ENCODE data around the gene KPNA1.
"Not testable (repeated sequence)": the region's sequence is repeated elsewhere in the genome, so short reads cannot be mapped to it uniquely, and the experiment has no call there.

KPNA1 gene

GRCh38 chr3:122443762-122444490 lies 70.8 kb downstream of the KPNA1 start:
- intact Hi-C loops (cut with DNase I); DNase-seq: not testable (repeated sequence)

DNA sequence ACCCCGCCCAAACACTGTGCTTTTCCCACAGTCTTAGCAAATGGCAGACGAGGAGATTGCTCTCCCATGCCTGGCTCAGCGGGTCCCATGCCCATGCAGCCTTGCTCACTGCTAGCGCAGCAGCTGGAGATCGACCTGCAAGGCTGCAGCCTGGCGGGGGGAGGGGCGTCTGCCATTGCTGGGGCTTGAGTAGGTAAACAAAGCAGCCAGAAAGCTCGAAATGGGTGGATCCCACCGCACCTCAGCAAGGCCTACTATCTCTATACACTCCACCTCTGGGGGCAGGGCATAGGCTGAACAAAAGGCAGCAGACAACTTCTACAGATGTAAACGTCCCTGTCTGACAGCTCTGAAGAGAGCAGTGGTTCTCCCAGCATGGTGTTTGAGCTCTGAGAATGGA lies 71.6 kb downstream of the KPNA1 start:
- no peak for DNase-seq
- intact Hi-C loops (cut with DNase I): no loop called here

GRCh38 chr3:122435950-122436349 lies 78.8 kb downstream of the KPNA1 start:
- intact Hi-C loops (cut with DNase I): no loop called here
- DNase-seq: no peak

- intact Hi-C loops (cut with DNase I): no loop called here
- no peak for DNase-seq
These were observed 84.4 kb downstream of the KPNA1 start for GRCh38 chr3:122430371-122430770.

GRCh38 chr3:122427857-122428471 lies 86.8 kb downstream of the KPNA1 start:
- intact Hi-C loops (cut with DNase I): no loop called here
- DNase-seq: no peak

DNA sequence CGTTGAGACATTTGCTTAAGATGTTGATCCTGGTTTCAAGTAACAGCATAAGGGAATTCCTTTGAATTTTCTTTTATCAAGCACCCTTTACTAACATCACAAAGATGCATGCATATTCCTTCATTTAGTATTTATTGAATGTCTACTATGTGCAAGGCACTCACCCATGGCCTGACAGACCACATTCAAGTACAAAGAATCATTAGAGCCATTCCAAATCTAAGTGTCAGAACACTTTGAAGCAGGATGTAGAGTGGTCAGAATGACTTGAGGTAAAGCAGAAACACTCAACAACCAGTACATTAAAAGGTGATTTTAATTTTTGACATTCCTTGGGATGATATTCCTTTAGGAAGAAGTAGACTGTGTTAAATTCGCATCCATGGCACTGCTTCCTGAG lies 92.9 kb downstream of the KPNA1 start:
- intact Hi-C loops (cut with DNase I): no loop called here
- no peak for DNase-seq

- DNase-seq: no peak
- intact Hi-C loops (cut with DNase I): no loop called here
These were observed 93.6 kb downstream of the KPNA1 start for GRCh38 chr3:122421101-122421500.

DNA sequence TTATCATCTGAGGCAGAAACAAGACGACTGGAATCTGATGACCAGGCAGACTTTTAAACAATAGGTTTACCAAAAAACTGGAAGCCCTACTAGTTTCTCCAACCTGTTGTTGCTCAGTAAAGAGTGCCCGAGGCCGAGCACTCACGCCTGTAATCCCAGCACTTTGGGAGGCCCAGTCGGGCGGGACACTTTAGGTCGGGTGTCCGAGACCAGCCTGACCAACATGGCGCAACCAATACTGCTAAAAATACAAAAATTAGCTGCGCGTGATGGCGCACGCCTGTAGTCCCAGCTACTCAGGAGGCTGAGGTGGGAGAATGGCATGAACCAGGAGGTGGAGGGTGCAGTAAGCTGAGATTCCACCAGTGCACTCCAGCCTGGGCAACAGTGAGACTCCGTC lies 97.8 kb downstream of the KPNA1 start:
- DNase-seq: no peak
- intact Hi-C loops (cut with DNase I): loop anchor here (2.0 kb wide), 1 partner anchor 98 kb away; the partner anchor contains the start of gene KPNA1

DNA sequence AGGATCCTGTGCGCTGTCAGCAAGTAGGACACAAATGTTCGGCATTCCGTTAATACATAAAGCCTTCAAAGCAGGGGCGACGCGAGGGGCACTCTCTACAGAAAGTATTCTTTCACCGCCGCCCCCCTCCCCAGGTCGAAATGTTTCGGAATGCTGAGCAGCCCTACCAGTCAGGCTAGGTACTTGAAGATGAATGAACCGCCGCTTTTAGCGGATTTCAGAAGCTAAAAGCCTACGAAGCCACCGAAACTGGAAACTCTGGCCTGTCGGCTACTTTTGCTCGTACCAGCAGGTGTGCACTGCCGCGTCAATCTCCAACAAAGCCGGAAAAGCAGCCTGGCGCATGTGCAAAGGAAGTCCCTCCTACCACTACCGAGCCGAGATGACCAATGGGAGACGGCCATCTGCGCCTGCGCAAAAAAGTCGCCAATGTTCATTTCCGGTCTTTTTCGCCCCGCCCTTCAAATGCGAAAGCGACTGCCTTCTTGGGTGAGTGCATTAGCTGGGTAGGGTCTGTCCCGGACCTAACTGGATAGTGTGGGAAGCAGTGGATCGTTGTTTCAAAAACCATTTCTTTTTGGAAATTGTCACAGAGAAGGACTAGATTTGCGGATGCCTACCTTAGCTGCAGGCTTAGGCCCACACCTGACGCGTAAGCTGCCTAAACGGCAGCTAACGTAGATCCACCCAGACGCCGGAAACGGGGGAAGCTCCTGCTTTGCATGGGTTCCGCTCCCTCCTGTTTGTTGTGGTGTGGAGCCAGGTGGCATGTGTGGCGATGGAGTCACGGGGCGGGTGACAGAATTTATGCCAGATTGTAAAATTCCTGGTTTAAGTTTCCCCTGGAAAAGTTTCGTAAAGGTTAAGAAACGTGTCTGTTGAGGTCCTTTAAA lies 98.7 kb downstream of the KPNA1 start, which contains the start of gene WDR5B:
TSS of gene WDR5B (minus strand) at position 301 of the 893 bp plus-strand sequence. CDS start 534 bp downstream, outside the sequence.
- intact Hi-C loops (cut with DNase I): loop anchor here (2.0 kb wide), 1 partner anchor 99 kb away; the partner anchor contains the start of gene KPNA1
- DNase-seq: peak; percentile 93 to 99 (median 97)

- DNase-seq: peak in 23 of 42 donors; percentile 6 to 60 (median 31)
- intact Hi-C loops (cut with DNase I): no loop called here
These were observed 99.5 kb downstream of the KPNA1 start for GRCh38 chr3:122415104-122415744.

GRCh38 chr3:122414391-122414790 lies 100.3 kb downstream of the KPNA1 start:
- intact Hi-C loops (cut with DNase I): no loop called here
- no peak for DNase-seq

DNA sequence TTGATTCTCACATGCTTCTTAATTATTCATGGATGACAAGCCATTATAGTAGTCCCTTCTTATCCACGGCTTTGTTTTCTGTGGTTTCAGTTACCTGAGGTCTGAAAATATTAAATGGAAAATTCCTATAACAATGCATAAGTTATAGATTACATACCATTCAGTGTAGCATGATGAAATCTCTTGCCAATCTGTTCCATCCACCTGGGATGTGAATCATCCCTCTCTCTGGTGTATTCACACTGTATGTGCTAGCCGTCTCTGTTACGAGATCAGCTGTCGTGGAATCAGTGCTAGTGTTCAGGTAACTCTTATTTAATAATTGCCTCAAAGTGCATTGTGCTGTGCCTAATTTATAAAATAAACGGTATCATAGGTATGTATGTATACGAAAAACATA lies 104.1 kb downstream of the KPNA1 start:
- intact Hi-C loops (cut with DNase I): no loop called here

DNA sequence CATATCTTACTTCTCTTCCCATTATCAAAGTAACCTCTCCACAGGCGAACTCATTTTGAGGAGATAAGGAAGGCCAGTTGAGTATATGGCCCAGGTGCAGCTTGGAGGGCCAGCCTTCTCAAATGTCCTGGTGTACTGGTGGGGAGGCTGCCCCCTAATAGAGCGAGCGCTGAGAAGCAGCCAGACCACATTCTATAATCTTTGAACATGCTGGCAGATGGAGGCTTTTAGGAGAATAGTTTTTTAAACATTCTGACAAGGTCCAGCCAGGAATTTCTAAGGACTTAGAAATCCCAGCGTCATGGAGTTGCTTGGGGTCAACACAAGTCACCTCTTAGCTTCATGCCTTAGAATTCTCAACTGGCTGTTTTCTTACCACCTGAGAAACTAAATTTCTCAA lies 104.6 kb downstream of the KPNA1 start:
- no peak for DNase-seq
- intact Hi-C loops (cut with DNase I): no loop called here

More for the DNA sequence above, 104.1 kb downstream of the KPNA1 start:
- no peak for DNase-seq

GRCh38 chr3:122409446-122409845 lies 105.3 kb downstream of the KPNA1 start:
- intact Hi-C loops (cut with DNase I): no loop called here
- no peak for DNase-seq

DNA sequence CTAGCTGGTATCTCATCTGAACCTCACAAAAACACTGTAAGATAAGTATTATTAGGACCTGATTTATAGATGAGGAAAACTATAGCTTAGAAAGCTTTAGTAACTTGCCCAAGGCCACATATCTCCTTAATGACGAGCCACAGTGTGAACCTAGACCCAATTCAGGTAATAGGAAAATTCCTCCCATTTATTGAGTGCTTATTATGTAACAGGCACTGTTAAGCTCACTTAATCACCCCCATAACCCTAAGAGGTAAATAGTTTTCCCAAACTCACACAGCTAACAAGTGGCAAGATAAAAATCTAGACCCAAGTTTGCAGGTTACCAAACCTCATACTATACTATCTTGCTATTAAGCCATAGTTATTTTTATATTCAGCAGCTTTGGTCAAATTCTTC lies 106.8 kb downstream of the KPNA1 start:
- intact Hi-C loops (cut with DNase I): no loop called here
- DNase-seq: no peak

DNA sequence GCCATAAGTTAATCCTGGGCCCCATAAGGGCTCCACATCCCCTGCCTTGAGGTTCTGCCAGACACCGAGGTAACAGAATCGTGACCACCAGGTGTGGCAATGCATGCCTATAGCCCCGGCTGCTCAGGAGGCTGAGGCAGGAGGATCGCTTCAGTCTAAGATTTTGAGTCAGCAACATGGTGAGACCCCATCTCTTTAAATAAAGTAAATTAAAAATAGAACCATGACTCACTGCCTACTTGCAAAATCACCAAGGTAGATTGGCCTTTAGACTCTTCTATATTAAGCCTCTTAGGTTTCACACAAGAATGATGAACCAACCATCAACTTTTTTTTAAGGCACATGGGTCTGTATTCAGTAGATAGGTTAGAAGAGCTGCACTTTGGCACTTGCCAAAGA lies 108.5 kb downstream of the KPNA1 start:
- intact Hi-C loops (cut with DNase I): no loop called here
- no peak for DNase-seq

- no peak for DNase-seq
- intact Hi-C loops (cut with DNase I): no loop called here
These were observed 109.7 kb downstream of the KPNA1 start for GRCh38 chr3:122405015-122405414.

- intact Hi-C loops (cut with DNase I): no loop called here
- no peak for DNase-seq
These were observed 111.2 kb downstream of the KPNA1 start for GRCh38 chr3:122403489-122403888.

GRCh38 chr3:122398920-122399319 lies 115.8 kb downstream of the KPNA1 start:
- no peak for DNase-seq
- intact Hi-C loops (cut with DNase I): no loop called here
